PC-3 (cell line): Measurements from ENCODE around the gene CPS1. TPM values are rescaled to one million over a fixed set of nuclear protein-coding genes. Genes with fewer than 3 reads are reported as not detected.

Experiments
- ATAC-seq: fragments of 200-7000 bp; cut with Tn5 transposase; 2 replicates; pipeline ENCODE4 v1.9.1; 2020; ENCODE audit warnings: mild to moderate bottlenecking, moderate library complexity
- BruUV-seq: library from RNA; stranded (reverse); fragments of 400-500 nt; replicated peaks from 2 replicates; lab custom pipeline; 2021; lab: Mats Ljungman, UMichigan
- CTCF ChIA-PET: fragments of 300-600 bp; sonication (Branson Sonifier 250); formaldehyde crosslinking; loops from one replicate; lab custom pipeline; 2022; ENCODE audit warnings: antibody characterized with exemption; lab: Charles Lee
- POLR2A ChIA-PET: fragments of 300-600 bp; sonication (Branson Sonifier 250); formaldehyde crosslinking; loops from one replicate; lab custom pipeline; 2022; ENCODE audit warnings: antibody characterized with exemption; ENCODE audit not compliant: unreplicated experiment; lab: Charles Lee
- DNase-seq: peaks from one replicate; pipeline ENCODE4 v3.0.0-alpha.2; 2015
- H2AFZ ChIP-seq: fragments of 300-600 bp; sonication (generic); 2 replicates; pipeline ENCODE4 v1.6.0; 2016; ENCODE audit warnings: antibody characterized with exemption, low read length
- H3F3A ChIP-seq: fragments of 300-600 bp; sonication (generic); one replicate; pipeline ENCODE4 v1.6.0; 2017; ENCODE audit warnings: antibody characterized with exemption, low read length, control low read depth, mild to moderate bottlenecking; ENCODE audit not compliant: unreplicated experiment
- H3K27ac ChIP-seq: fragments of 300-600 bp; sonication (generic); 2 replicates; pipeline ENCODE4 v1.5.1; 2016; ENCODE audit warnings: mild to moderate bottlenecking, low read length
- H3K27me3 ChIP-seq: fragments of 300-600 bp; sonication (generic); 2 replicates; pipeline ENCODE4 v1.6.1; 2016; ENCODE audit warnings: low read length, mixed read lengths
- H3K36me3 ChIP-seq: fragments of 300-600 bp; sonication (generic); 2 replicates; pipeline ENCODE4 v1.6.1; 2016; ENCODE audit warnings: low read depth, mixed run types, low read length, mixed read lengths
- H3K4me1 ChIP-seq: fragments of 300-600 bp; sonication (generic); 2 replicates; pipeline ENCODE4 v1.5.1; 2016; ENCODE audit warnings: low read length; ENCODE audit not compliant: insufficient read depth
- H3K4me2 ChIP-seq: fragments of 300-600 bp; sonication (generic); 2 replicates; pipeline ENCODE4 v1.6.0; 2016; ENCODE audit warnings: low read length
- H3K4me3 ChIP-seq: fragments of 300-600 bp; sonication (generic); 2 replicates; pipeline ENCODE4 v1.5.1; 2016; ENCODE audit warnings: mild to moderate bottlenecking, low read length, mixed read lengths
- H3K79me2 ChIP-seq: fragments of 300-600 bp; sonication (generic); 2 replicates; pipeline ENCODE4 v1.6.1; 2017; ENCODE audit warnings: low read length, mixed read lengths
- H3K9ac ChIP-seq: fragments of 300-600 bp; sonication (generic); 2 replicates; pipeline ENCODE4 v1.6.0; 2016; ENCODE audit warnings: mild to moderate bottlenecking, low read length
- H3K9me2 ChIP-seq: fragments of 300-600 bp; sonication (generic); replicated peaks from 2 replicates; pipeline ENCODE4 v1.6.1; 2016; ENCODE audit warnings: mixed run types, low read length, mixed read lengths
- H3K9me3 ChIP-seq: fragments of 300-600 bp; sonication (generic); 2 replicates; pipeline ENCODE4 v1.6.1; 2016; ENCODE audit warnings: low read length, mixed read lengths
- H4K20me1 ChIP-seq: fragments of 300-600 bp; sonication (generic); 2 replicates; pipeline ENCODE4 v1.6.1; 2016; ENCODE audit warnings: low read length, mixed read lengths
- EZH2 ChIP-seq: fragments of 300-600 bp; sonication (generic); IDR thresholded peaks from one replicate; pipeline ENCODE4 v1.6.1; 2017; ENCODE audit warnings: antibody characterized with exemption, mild to moderate bottlenecking, low read length; ENCODE audit not compliant: unreplicated experiment
- EZH2phosphoT487 ChIP-seq: fragments of 300-600 bp; sonication (generic); IDR thresholded peaks from 2 replicates; pipeline ENCODE4 v1.6.1; 2018; ENCODE audit warnings: mild to moderate bottlenecking, antibody characterized with exemption, low read length, borderline replicate concordance
- intact Hi-C: fragments of 100-400 bp; cut with micrococcal nuclease; formaldehyde crosslinking; loops from 2 replicates; pipeline ENCODE4 v1.9.0; 2023
- total RNA-seq: library from RNA; depleted of rRNA; stranded (reverse); fragments of >200 nt; gene quantifications from 2 replicates; pipeline ENCODE4 v1.2.3, GENCODE V29; 2014
- TF ChIP-seq, protein P1 (sequence below): fragments of 300-600 bp; sonication (generic); conservative IDR thresholded peaks from 2 replicates; pipeline ENCODE4 v1.5.1; 2017; ENCODE audit warnings: antibody characterized with exemption, low read depth, mild to moderate bottlenecking, low read length

The CPS1 gene
- total RNA-seq, 1 experiment from 2014 or later: 17.7 TPM

DNA sequence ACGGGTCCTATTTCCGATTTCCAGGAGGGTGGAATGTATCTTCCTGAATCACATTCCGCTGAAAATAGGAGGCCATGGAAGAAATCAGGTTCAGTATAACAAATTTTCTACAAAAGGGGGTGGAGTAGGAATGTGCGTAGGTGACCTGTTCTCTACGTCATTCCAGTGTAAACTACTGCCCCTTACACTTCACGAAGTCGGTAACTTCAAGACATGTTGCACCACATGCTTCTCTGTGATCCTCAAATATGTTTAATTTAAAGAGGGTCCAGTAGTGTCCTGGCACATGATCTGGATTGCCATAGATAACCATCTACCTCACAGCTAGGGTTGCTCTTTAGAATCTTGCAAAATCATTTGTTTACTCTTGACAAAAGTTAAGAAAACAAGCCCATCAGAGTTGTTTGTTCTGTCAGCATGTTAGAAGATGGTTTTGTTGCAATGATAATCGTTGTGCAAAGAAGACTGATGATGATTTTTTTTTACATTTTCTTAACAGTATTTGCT, 7.5 kb upstream of the CPS1 start:
- H3F3A ChIP-seq: no peaks in the 10 kb centered on the region
- no peak overlapping the region for H3K27ac ChIP-seq
- no peaks in the 10 kb centered on the region for H3K27me3 ChIP-seq
- no peak for ATAC-seq
- no peak overlapping the region for H2AFZ ChIP-seq
- DNase-seq: no peak
- H3K4me2 ChIP-seq: no peak overlapping the region
- no peaks in the 10 kb centered on the region for H4K20me1 ChIP-seq
- H3K4me3 ChIP-seq: no peak overlapping the region
- ChIA-PET CTCF (no interaction called here), POLR2A (no interaction called here)
- H3K9ac ChIP-seq: no peak overlapping the region
- H3K79me2 ChIP-seq: no peaks in the 10 kb centered on the region
- H3K9me2 ChIP-seq: no peaks in the 10 kb centered on the region
- BruUV-seq: no TSS peak
- no peak for TF ChIP-seq EZH2phosphoT487
- TF ChIP-seq EZH2: no peak
- TF ChIP-seq, protein P1, sequence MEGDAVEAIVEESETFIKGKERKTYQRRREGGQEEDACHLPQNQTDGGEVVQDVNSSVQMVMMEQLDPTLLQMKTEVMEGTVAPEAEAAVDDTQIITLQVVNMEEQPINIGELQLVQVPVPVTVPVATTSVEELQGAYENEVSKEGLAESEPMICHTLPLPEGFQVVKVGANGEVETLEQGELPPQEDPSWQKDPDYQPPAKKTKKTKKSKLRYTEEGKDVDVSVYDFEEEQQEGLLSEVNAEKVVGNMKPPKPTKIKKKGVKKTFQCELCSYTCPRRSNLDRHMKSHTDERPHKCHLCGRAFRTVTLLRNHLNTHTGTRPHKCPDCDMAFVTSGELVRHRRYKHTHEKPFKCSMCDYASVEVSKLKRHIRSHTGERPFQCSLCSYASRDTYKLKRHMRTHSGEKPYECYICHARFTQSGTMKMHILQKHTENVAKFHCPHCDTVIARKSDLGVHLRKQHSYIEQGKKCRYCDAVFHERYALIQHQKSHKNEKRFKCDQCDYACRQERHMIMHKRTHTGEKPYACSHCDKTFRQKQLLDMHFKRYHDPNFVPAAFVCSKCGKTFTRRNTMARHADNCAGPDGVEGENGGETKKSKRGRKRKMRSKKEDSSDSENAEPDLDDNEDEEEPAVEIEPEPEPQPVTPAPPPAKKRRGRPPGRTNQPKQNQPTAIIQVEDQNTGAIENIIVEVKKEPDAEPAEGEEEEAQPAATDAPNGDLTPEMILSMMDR: no peak
- intact Hi-C loops: no loop called here
- no peaks in the 10 kb centered on the region for H3K36me3 ChIP-seq
- no peaks in the 10 kb centered on the region for H3K9me3 ChIP-seq
- no peaks in the 10 kb centered on the region for H3K4me1 ChIP-seq

DNA sequence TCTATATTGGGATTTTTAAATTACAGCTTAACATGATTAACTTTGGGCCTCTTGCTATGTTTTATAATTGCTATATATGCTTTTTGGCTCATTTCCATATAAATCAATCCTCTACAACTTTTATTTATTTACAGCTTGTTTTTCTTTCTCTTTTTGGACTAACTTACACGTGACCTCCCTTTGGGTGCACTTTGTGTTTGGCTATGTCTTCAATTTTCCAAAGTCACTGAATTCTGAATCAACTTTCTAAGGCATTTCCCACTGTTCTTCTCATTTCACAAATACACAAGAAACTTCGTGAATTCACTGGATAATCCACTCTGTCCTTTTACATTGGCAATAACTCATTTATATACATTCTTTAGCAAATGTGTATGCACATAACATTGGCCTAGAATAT, 5.4 kb upstream of the CPS1 start:
- ChIA-PET CTCF (no interaction called here), POLR2A (no interaction called here)
- H3K9me2 ChIP-seq: no peaks in the 10 kb centered on the region
- no peaks in the 10 kb centered on the region for H3K36me3 ChIP-seq
- no peak overlapping the region for H3K4me2 ChIP-seq
- H3K27me3 ChIP-seq: no peaks in the 10 kb centered on the region
- no peak for DNase-seq
- H2AFZ ChIP-seq: no peak overlapping the region
- TF ChIP-seq EZH2 (no peak), EZH2phosphoT487 (no peak)
- TF ChIP-seq, protein P1: no peak
- no peak overlapping the region for H3K9ac ChIP-seq
- ATAC-seq: no peak
- no peak overlapping the region for H3K4me3 ChIP-seq
- H3K79me2 ChIP-seq: no peaks in the 10 kb centered on the region
- no TSS peak for BruUV-seq
- no peak overlapping the region for H3K27ac ChIP-seq
- no peaks in the 10 kb centered on the region for H4K20me1 ChIP-seq
- H3K4me1 ChIP-seq: no peaks in the 10 kb centered on the region
- H3K9me3 ChIP-seq: no peaks in the 10 kb centered on the region
- intact Hi-C loops: no loop called here
- no peaks in the 10 kb centered on the region for H3F3A ChIP-seq

DNA sequence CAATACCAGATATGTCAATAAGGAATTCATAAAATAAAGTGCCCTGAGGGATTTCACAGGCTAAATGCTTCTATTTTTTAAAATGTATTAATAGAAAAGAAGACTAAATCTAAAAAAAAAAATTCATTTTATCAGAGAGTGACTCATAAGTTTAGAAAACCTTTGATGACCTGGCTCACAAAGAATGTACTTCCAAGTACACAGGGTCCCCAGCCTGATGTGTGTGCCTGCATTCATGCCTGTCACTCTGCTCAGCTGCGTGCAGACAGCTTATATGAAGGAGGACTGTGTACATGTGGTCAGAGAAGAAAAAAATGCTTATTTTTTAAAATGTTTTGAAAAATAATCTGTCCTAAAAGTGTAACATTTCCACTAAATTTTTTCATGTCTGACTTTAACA, 3.0 kb upstream of the CPS1 start:
- no peaks in the 10 kb centered on the region for H3K36me3 ChIP-seq
- H3K9ac ChIP-seq: no peak overlapping the region
- H3K9me3 ChIP-seq: no peaks in the 10 kb centered on the region
- intact Hi-C loops: no loop called here
- no peaks in the 10 kb centered on the region for H3K4me1 ChIP-seq
- ChIA-PET CTCF (no interaction called here), POLR2A (no interaction called here)
- H3K4me2 ChIP-seq: no peak overlapping the region
- no peaks in the 10 kb centered on the region for H3K9me2 ChIP-seq
- no peak overlapping the region for H3K4me3 ChIP-seq
- no peak for TF ChIP-seq EZH2phosphoT487
- TF ChIP-seq, protein P1: no peak
- no peak for TF ChIP-seq EZH2
- H3K27ac ChIP-seq: no peak overlapping the region
- H2AFZ ChIP-seq: no peak overlapping the region
- peak; percentile 40; the same call in 1 of the 2 replicates for ATAC-seq
- H3K79me2 ChIP-seq: no peaks in the 10 kb centered on the region
- BruUV-seq: no TSS peak
- no peaks in the 10 kb centered on the region for H3F3A ChIP-seq
- peak; percentile 22 for DNase-seq
- no peaks in the 10 kb centered on the region for H3K27me3 ChIP-seq
- H4K20me1 ChIP-seq: no peaks in the 10 kb centered on the region
